H9 (cell line): ENCODE results near the gene GCG. TPM values are rescaled to one million over a fixed set of nuclear protein-coding genes. Genes with fewer than 3 reads are reported as not detected.

Experiments
- DNase-seq: peaks from one replicate; pipeline ENCODE4 v3.0.0-alpha.2; 2017
- H2AFZ ChIP-seq: one replicate; pipeline ENCODE4 v1.6.1; 2013; ENCODE audit warnings: mild to moderate bottlenecking, low read length, control low read depth, moderate library complexity
- H2AK5ac ChIP-seq: 2 replicates; pipeline ENCODE4 v1.6.1; 2013; ENCODE audit warnings: low read length, control low read depth, mixed read lengths; ENCODE audit not compliant: insufficient read length
- H2BK120ac ChIP-seq: one replicate; pipeline ENCODE4 v1.6.1; 2013; ENCODE audit warnings: low read depth, mild to moderate bottlenecking, low read length, control low read depth, inconsistent platforms; ENCODE audit not compliant: poor library complexity, severe bottlenecking
- H2BK12ac ChIP-seq: 2 replicates; pipeline ENCODE4 v1.6.1; 2013; ENCODE audit warnings: low read length, control low read depth, mixed read lengths, low read depth; ENCODE audit not compliant: insufficient read length
- H2BK15ac ChIP-seq: 2 replicates; pipeline ENCODE4 v1.6.1; 2013; ENCODE audit warnings: low read depth, low read length, control low read depth
- H2BK20ac ChIP-seq: one replicate; pipeline ENCODE4 v1.6.1; 2013; ENCODE audit warnings: low read depth, mild to moderate bottlenecking, low read length, control low read depth, inconsistent platforms; ENCODE audit not compliant: poor library complexity, severe bottlenecking
- H2BK5ac ChIP-seq: 2 replicates; pipeline ENCODE4 v1.6.1; 2013; ENCODE audit warnings: low read length, control low read depth, mixed read lengths; ENCODE audit not compliant: insufficient read length
- H3K14ac ChIP-seq: 2 replicates; pipeline ENCODE4 v1.6.1; 2013; ENCODE audit warnings: low read length, control low read depth; ENCODE audit not compliant: insufficient read depth
- H3K18ac ChIP-seq: 2 replicates; pipeline ENCODE4 v1.6.1; 2013; ENCODE audit warnings: low read depth, mild to moderate bottlenecking, mixed read lengths, low read length, control low read depth; ENCODE audit not compliant: insufficient read length
- H3K23ac ChIP-seq: 2 replicates; pipeline ENCODE4 v1.6.1; 2013; ENCODE audit warnings: low read length, control low read depth, mixed read lengths, low read depth; ENCODE audit not compliant: insufficient read length
- H3K23me2 ChIP-seq: 2 replicates; pipeline ENCODE4 v1.6.1; 2013; ENCODE audit warnings: low read depth, mild to moderate bottlenecking, mixed read lengths, low read length, control low read depth; ENCODE audit not compliant: insufficient read length, poor library complexity, severe bottlenecking
- H3K27ac ChIP-seq: 2 replicates; pipeline ENCODE4 v1.5.1; 2013; ENCODE audit warnings: low read length, control low read depth, mixed read lengths, low read depth; ENCODE audit not compliant: insufficient read length
- H3K27me3 ChIP-seq: 2 replicates; pipeline ENCODE4 v1.6.1; 2013; ENCODE audit warnings: low read length, control low read depth, inconsistent platforms; ENCODE audit not compliant: insufficient read depth
- H3K4ac ChIP-seq: 2 replicates; pipeline ENCODE4 v1.6.1; 2013; ENCODE audit warnings: low read depth, mild to moderate bottlenecking, control low read depth, inconsistent platforms, low read length, moderate library complexity
- H3K4me1 ChIP-seq: 2 replicates; pipeline ENCODE4 v1.6.1; 2013; ENCODE audit warnings: low read length, control low read depth, inconsistent platforms; ENCODE audit not compliant: insufficient read depth
- H3K4me2 ChIP-seq: 2 replicates; pipeline ENCODE4 v1.6.1; 2013; ENCODE audit warnings: low read length, control low read depth, mixed read lengths; ENCODE audit not compliant: insufficient read length, insufficient read depth
- H3K56ac ChIP-seq: 2 replicates; pipeline ENCODE4 v1.6.1; 2013; ENCODE audit warnings: low read depth, mild to moderate bottlenecking, mixed read lengths, low read length, control low read depth; ENCODE audit not compliant: insufficient read length
- H3K79me1 ChIP-seq: 2 replicates; pipeline ENCODE4 v1.6.1; 2013; ENCODE audit warnings: low read depth, mild to moderate bottlenecking, moderate library complexity, low read length, control low read depth, inconsistent platforms; ENCODE audit not compliant: insufficient read depth, poor library complexity, severe bottlenecking
- H3K79me2 ChIP-seq: 2 replicates; pipeline ENCODE4 v1.6.1; 2013; ENCODE audit warnings: low read length, control low read depth, inconsistent platforms; ENCODE audit not compliant: insufficient read depth
- H3K9ac ChIP-seq: 2 replicates; pipeline ENCODE4 v1.6.1; 2013; ENCODE audit warnings: low read length, control low read depth, mixed read lengths; ENCODE audit not compliant: insufficient read length; ENCODE audit errors: extremely low read depth
- H3K9me3 ChIP-seq: one replicate; pipeline ENCODE4 v1.6.1; 2013; ENCODE audit warnings: low read depth, low read length, inconsistent platforms; ENCODE audit not compliant: control insufficient read depth
- H3T11ph ChIP-seq: one replicate; pipeline ENCODE4 v1.6.1; 2013; ENCODE audit warnings: mild to moderate bottlenecking, low read length, control low read depth, inconsistent platforms
- H4K20me1 ChIP-seq: one replicate; pipeline ENCODE4 v1.6.1; 2013; ENCODE audit not compliant: control insufficient read depth, insufficient read length, insufficient read depth
- H4K5ac ChIP-seq: 2 replicates; pipeline ENCODE4 v1.6.1; 2013; ENCODE audit warnings: low read depth, mild to moderate bottlenecking, mixed read lengths, low read length, control low read depth; ENCODE audit not compliant: insufficient read length
- H4K8ac ChIP-seq: replicated peaks from 2 replicates; pipeline ENCODE4 v1.6.1; 2013; ENCODE audit warnings: low read length, control low read depth, mixed read lengths, low read depth; ENCODE audit not compliant: insufficient read length
- H4K91ac ChIP-seq: 2 replicates; pipeline ENCODE4 v1.6.1; 2013; ENCODE audit warnings: low read depth, mild to moderate bottlenecking, moderate library complexity, mixed read lengths, low read length, control low read depth; ENCODE audit not compliant: insufficient read length
- H3K27ac Mint-ChIP-seq, 3 experiments: 2 replicates in 2 of 3; 3 replicates in 1 of 3; pipeline ENCODE4 v1.8.0; 2020 to 2021; ENCODE audit warnings: mixed read lengths in 3 of 3, mild to moderate bottlenecking in 1 of 3, moderate library complexity in 1 of 3
- H3K27me3 Mint-ChIP-seq: 2 replicates; pipeline ENCODE4 v1.8.0; 2021; ENCODE audit warnings: low read depth, mild to moderate bottlenecking, moderate library complexity, mixed read lengths
- H3K36me3 Mint-ChIP-seq, 3 experiments: 2 replicates in 2 of 3; 3 replicates in 1 of 3; pipeline ENCODE4 v1.8.0; 2020 to 2021; ENCODE audit warnings: low read depth in 3 of 3, mixed read lengths in 3 of 3; ENCODE audit not compliant: insufficient read depth in 1 of 3
- H3K4me1 Mint-ChIP-seq, 2 experiments: 2 replicates each; pipeline ENCODE4 v1.8.0; 2020; ENCODE audit warnings: mixed read lengths in 2 of 2
- H3K4me3 Mint-ChIP-seq, 2 experiments: 2 replicates in 1 of 2; 3 replicates in 1 of 2; pipeline ENCODE4 v1.8.0; 2020 to 2021; ENCODE audit warnings: mild to moderate bottlenecking in 2 of 2, mixed read lengths in 2 of 2, moderate library complexity in 1 of 2
- H3K9me3 Mint-ChIP-seq, 2 experiments: 2 replicates in 1 of 2; 3 replicates in 1 of 2; pipeline ENCODE4 v1.8.0; 2020; ENCODE audit warnings: mild to moderate bottlenecking in 2 of 2, mixed read lengths in 2 of 2, moderate library complexity in 1 of 2
- WGBS: extraction: QIAGEN DNeasy Blood & Tissue Kit; methylation state at CpG from one replicate; pipeline ENCODE4 v1.1.7; 2013; ENCODE audit warnings: missing lambda C conversion rate, low lambda C conversion rate, mixed read lengths; ENCODE audit not compliant: insufficient read length; ENCODE audit errors: extremely low coverage; 5-methylcytosine and 5-hydroxymethylcytosine counted together
- total RNA-seq: library from RNA; stranded (reverse); gene quantifications from 2 replicates; pipeline ENCODE4 v1.2.1, GENCODE V29; 2021
- TF ChIP-seq, protein P1 (sequence below): fragments of 200-600 bp; sonication (generic); conservative IDR thresholded peaks from 3 replicates; pipeline ENCODE4 v1.8.0; 2021; ENCODE audit warnings: antibody characterized with exemption, mild to moderate bottlenecking

Gene GCG
- total RNA-seq, 1 experiment from 2014 or later = not detected

DNA sequence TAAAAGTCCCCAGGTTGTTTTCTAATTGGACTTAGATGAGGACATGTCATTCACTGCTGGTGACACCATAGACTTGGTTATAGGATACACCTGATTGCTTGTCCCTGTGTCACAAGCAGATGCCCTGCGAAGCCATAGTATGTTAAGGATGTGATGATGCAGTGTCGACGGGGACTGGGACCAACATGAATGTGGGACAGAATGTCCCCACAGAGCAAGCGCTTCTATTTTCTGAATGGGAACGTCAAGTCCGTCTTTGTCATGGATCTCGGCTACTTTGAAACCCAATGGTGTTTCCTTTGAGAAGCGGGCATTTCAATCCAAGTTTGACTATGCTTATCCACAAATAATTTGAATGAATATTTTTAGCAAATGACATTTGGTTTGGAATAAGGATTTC lies 2.1 kb downstream of the GCG start:
- TF ChIP-seq, protein P1, sequence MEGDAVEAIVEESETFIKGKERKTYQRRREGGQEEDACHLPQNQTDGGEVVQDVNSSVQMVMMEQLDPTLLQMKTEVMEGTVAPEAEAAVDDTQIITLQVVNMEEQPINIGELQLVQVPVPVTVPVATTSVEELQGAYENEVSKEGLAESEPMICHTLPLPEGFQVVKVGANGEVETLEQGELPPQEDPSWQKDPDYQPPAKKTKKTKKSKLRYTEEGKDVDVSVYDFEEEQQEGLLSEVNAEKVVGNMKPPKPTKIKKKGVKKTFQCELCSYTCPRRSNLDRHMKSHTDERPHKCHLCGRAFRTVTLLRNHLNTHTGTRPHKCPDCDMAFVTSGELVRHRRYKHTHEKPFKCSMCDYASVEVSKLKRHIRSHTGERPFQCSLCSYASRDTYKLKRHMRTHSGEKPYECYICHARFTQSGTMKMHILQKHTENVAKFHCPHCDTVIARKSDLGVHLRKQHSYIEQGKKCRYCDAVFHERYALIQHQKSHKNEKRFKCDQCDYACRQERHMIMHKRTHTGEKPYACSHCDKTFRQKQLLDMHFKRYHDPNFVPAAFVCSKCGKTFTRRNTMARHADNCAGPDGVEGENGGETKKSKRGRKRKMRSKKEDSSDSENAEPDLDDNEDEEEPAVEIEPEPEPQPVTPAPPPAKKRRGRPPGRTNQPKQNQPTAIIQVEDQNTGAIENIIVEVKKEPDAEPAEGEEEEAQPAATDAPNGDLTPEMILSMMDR = no peak

More for the DNA sequence above, 2.1 kb downstream of the GCG start:
- Histone ChIP-seq H3K23ac (no peak overlapping the region), H2BK12ac (no peak overlapping the region), H4K5ac (no peak overlapping the region), H2BK5ac (no peak overlapping the region), H3K27ac (no peak overlapping the region), H2AFZ (no peak overlapping the region), H3K14ac (no peak overlapping the region), H3K27me3 (no peaks in the 10 kb centered on the region), H3K56ac (no peak overlapping the region), H3K18ac (no peak overlapping the region), H3K79me2 (no peaks in the 10 kb centered on the region), H3K23me2 (no peaks in the 10 kb centered on the region), H2BK15ac (no peak overlapping the region), H3T11ph (no peak overlapping the region), H3K9ac (no peak overlapping the region), H4K8ac (no peak overlapping the region), H4K20me1 (no peaks in the 10 kb centered on the region), H2BK20ac (no peak overlapping the region), H3K4ac (no peak overlapping the region), H3K4me1 (peaks cover 3% of the 10 kb centered on the region; the same call in 1 of the 2 replicates), H3K9me3 (no peaks in the 10 kb centered on the region), H4K91ac (no peak overlapping the region), H2BK120ac (no peak overlapping the region), H3K79me1 (no peaks in the 10 kb centered on the region), H2AK5ac (no peak overlapping the region), H3K4me2 (no peak overlapping the region)
- no peak overlapping the region for H3K4me3 Mint-ChIP-seq
- H3K9me3 Mint-ChIP-seq = no peaks in the 10 kb centered on the region
- H3K27ac Mint-ChIP-seq = no peak overlapping the region
- H3K27me3 Mint-ChIP-seq = peaks cover 13% of the 10 kb centered on the region
- peaks cover 5 to 10% of the 10 kb centered on the region in 2 experiments; a peak in 2 of 4 replicates for H3K4me1 Mint-ChIP-seq
- WGBS = no CpG with 5 or more reads among the region's 8 CpGs
- no peaks in the 10 kb centered on the region for H3K36me3 Mint-ChIP-seq
- DNase-seq = peak; percentile 39
